ENCODE results near the gene CES4A. TPM values are rescaled to one million over a fixed set of nuclear protein-coding genes. Genes with fewer than 3 reads are reported as not detected.

CES4A gene
- total and polyA plus RNA-seq, 2 of the 13 experiments (the other 11 are each of a cell fraction or from before 2014, with no cell fraction given) = 0.09 to 0.17 TPM

- ChIA-PET POLR2A (no interaction called here), CTCF (ENCODE audit: low intra/inter-chr PET ratio, low total read pairs) (no interaction called here)
- H3K27ac ChIP-seq (ENCODE audit: extremely low read length, insufficient read depth, low read length) = no peak overlapping the region
- no peaks in the 10 kb centered on the region for H4K20me1 ChIP-seq (ENCODE audit: insufficient read depth, low read length)
- no peak overlapping the region for H2AFZ ChIP-seq (ENCODE audit: low read length)
- no peak for ATAC-seq
- intact Hi-C loops (cut with micrococcal nuclease; ENCODE audit: unreplicated experiment) = no loop called here
- H3K9ac ChIP-seq (ENCODE audit: insufficient read depth, low read depth, low read length) = no peak overlapping the region
- DNase-seq (ENCODE audit: low spot score) = no peak
- H3K4me2 ChIP-seq (ENCODE audit: low read depth, low read length) = no peak overlapping the region
- no TSS peak for BruUV-seq (replicated peaks)
- H3K4me3 ChIP-seq (replicated peaks in 1 of 3; ENCODE audit: insufficient read depth in 1 of 3, low read depth in 2 of 3, low read length in 3 of 3) = no peak overlapping the region
- no peak for FAIRE-seq
- H3K79me2 ChIP-seq (ENCODE audit: insufficient read depth, low read length) = peaks cover 65% of the 10 kb centered on the region
- no peaks in the 10 kb centered on the region for H3K9me3 ChIP-seq (ENCODE audit: low read length)
- in situ Hi-C loops (cut with HindIII; ENCODE audit: extremely low pct_ligation_motif_present, low pct_unique_long_range_greater_than_20kb) = no loop called here
- WGBS (ENCODE audit: low lambda C conversion rate) = 97% methylated on average over 2 of the region's 2 CpGs
- no peaks in the 10 kb centered on the region for H3K27me3 ChIP-seq (ENCODE audit: control insufficient read depth in 1 of 2, insufficient read depth in 2 of 2, low read length in 2 of 2)
- peaks cover 6 to 46% of the 10 kb centered on the region in 2 experiments for H3K36me3 ChIP-seq (replicated peaks in 1 of 2; ENCODE audit: control insufficient read depth in 1 of 2, insufficient read depth in 2 of 2, low read length in 2 of 2)
- TF ChIP-seq ZBTB42 (CRISPR knock-in tag; IDR thresholded peaks at IDR 0.05) (no peak), PHF5A (CRISPR knock-in tag; IDR thresholded peaks at IDR 0.05; ENCODE audit: low read depth, unreplicated experiment) (no peak), DNMT1 (CRISPR knock-in tag; IDR thresholded peaks at IDR 0.05) (no peak), KMT2B (CRISPR knock-in tag; IDR thresholded peaks at IDR 0.05) (no peak), TAF15 (IDR thresholded peaks at IDR 0.05; ENCODE audit: low read depth, low read length, poor library complexity, severe bottlenecking) (no peak), ASH2L (IDR thresholded peaks at IDR 0.05; ENCODE audit: insufficient read length, low read depth, low read length) (no peak), ZNF777 (CRISPR knock-in tag; IDR thresholded peaks at IDR 0.05) (no peak), ZBTB3 (CRISPR knock-in tag; IDR thresholded peaks at IDR 0.05; ENCODE audit: borderline replicate concordance, low read depth) (no peak), ATF7 (IDR thresholded peaks at IDR 0.05) (no peak), ATF7 (CRISPR knock-in tag; IDR thresholded peaks at IDR 0.05) (no peak), REL (CRISPR knock-in tag; conservative IDR thresholded peaks at IDR 0.05) (no peak), KLF9 (CRISPR knock-in tag; IDR thresholded peaks at IDR 0.05; ENCODE audit: low read depth) (no peak), HNF4G (IDR thresholded peaks at IDR 0.05; ENCODE audit: borderline replicate concordance, low read depth, low read length) (no peak), HNF4G (CRISPR knock-in tag; IDR thresholded peaks at IDR 0.05; ENCODE audit: borderline replicate concordance, low read depth) (no peak), ZNF83 (CRISPR knock-in tag; IDR thresholded peaks at IDR 0.05; ENCODE audit: borderline replicate concordance) (no peak), ZNF564 (CRISPR knock-in tag; IDR thresholded peaks at IDR 0.05) (no peak)
- TF ChIP-seq, protein P1, sequence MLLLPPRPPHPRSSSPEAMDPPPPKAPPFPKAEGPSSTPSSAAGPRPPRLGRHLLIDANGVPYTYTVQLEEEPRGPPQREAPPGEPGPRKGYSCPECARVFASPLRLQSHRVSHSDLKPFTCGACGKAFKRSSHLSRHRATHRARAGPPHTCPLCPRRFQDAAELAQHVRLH (CRISPR knock-in tag; IDR thresholded peaks at IDR 0.05; ENCODE audit: borderline replicate concordance, low read depth) = no peak
- peaks cover 12% of the 10 kb centered on the region for H3K4me1 ChIP-seq (ENCODE audit: insufficient read depth, low read length)
These were observed 51.1 kb downstream of the CES4A start for GRCh38 chr16:67039260-67040020.
